HG03457 (cell line): ENCODE results near the gene YRDC.

ENCODE experiments used
- ATAC-seq: cut with Tn5 transposase; IDR thresholded peaks from one replicate; pipeline ENCODE4 v1.9.1; 2021; ENCODE audit warnings: moderate number of reproducible peaks; ENCODE audit not compliant: unreplicated experiment

Gene YRDC

DNA sequence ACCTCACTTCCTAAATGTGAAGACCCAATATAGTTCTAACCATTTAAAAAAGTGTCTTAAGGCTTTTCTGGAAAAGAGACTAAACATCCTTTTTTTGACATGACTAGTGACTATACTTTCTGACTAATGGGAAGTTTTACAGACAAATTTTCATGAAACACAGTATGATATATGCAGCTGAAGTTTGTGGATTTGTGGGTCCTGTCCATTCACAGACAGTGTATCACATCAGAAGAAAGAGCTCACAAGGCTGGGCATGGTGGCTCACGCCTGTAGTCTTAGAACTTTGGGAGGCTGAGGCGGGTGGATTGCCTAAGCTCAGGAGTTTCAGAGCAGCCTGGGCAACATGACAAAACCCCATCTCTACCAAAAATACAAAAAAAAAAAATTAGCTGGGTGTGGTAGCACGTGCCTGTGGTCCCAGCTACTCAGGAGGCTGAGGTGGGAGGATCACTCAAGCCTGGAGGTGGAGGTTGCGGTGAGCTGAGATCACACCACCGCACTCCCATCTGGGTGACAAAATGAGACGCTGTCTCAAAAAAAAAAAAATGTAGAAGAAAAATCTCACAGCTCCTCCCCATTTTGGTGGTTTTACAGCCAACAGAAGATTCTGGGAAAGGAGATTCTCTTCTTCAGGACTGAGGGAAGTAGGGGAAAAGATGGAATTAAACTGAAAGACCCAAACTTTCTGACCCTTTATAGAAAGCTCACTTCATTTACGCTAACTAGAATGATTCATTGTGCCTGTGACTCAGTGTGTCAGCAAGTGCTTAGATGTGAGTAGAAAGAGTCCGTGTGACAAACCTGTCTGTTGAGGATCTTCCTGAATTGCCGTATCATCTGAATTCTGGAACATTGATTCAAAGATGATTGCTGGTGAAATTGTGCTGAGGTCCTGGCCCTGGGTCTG lies 15.2 kb upstream of the YRDC start:
- no peak for ATAC-seq

DNA sequence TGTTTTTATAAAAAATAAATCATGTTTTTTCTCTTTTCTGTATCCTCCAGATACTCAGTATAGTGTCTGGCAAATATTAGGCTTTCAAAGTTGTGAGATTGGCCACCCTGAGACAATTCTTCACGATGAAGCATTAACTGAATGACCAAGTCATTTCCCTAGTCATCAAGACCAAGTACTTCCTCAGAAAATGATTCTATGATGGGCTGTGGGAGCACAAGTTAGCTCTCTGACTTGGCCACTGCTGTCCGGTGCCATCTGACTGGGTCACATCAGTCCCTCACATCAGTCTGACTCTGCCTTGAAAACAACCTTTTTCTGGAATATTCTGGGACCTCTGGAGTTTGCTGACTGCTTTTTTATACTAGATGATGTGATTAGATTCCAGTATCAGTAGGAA lies 13.5 kb upstream of the YRDC start:
- ATAC-seq = no peak

DNA sequence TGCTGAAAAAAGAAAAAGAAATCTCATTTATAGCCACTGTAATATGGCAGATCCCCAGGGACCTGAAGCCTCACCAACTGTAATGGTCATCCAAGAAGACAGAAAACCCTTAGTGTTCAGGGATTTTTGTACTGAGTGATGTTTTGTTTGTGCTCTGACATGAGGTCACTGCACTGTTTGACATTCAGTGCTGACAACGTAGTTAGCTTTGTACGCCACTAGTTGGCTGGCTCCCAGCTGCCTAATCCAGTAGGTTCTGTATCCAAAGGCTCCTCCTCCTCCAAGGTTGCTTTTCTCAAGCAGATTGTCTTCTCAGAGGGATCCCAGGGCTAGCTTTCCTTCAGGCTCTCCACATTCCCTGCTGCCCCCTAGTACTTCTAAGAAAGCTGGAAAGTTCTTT lies 9.5 kb upstream of the YRDC start:
- ATAC-seq = no peak

DNA sequence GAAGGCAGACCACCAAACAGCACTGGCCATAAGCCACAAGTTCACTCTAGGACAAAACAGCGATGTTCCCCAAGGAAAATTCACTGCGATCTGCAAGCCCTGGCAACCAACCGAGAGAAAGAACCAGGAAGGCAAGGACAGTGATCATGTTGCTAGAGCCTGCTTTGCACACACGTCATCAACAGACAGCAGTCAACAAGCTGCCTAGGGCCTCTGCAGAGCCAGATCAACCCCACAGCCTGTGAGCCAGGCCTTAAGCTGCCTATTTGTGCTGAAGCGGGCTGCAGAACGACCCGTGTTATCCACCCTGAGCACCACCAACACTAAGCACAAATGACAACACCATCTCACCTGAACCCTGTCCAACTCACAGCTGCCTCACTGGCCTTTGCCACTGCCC lies 6.2 kb upstream of the YRDC start:
- ATAC-seq = no peak

DNA sequence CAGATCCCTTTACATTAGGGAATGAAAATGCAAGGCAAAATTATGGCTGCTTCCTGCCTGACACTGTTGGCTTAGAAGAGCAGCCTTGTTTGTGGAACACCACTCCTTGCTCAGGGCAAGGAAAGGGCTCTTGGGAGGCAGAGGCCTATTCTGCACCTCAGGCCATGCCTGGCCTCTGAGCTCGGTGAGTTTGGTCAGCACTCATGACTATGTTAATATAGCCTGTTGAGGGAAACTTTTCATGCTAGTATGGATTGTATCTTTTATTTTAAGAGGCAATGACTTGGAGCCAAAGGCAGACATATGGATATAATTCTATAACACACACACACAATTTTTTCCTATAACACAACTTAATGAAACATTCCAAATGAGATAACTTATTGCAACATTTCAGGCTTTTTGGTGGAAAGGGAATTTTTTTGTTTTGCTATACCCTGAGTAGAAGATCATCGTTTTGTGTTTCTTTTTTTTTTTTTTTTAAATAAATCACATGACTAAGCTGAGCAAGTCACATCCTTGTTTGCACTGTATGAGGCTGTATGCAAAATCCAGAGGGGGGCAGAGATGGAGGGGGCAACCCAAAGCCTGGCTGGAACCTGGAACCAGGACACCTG lies 5.6 kb upstream of the YRDC start:
- ATAC-seq = no peak

DNA sequence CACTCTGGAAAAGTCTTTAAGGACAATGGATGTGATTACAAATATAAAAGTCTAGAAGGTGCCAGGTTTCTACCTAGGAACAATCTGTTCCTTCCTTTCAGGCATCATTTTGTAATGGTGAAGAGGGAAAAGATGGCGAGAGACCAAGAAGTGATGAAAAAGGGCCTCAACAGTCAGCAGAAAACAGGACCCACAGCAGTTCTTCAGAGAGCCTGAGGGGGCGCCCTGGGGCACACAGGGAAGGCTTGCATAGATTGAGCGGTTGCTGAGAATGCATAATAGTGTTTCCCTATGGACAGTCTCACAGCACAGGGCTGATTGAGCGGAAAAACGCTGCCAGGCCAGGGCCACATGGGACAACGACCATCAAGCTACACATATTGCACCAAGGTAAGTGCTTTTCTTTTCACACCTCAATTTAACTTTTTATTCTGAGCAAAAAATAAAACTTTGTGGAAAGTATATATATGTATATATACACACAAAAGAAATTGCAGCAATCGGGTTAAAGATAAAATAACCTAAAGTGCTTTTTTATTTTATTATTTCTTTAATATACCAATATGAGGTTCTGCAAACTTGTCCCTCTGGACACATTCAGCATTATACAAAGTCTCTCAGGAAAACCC lies 3.1 kb upstream of the YRDC start:
- ATAC-seq = no peak

DNA sequence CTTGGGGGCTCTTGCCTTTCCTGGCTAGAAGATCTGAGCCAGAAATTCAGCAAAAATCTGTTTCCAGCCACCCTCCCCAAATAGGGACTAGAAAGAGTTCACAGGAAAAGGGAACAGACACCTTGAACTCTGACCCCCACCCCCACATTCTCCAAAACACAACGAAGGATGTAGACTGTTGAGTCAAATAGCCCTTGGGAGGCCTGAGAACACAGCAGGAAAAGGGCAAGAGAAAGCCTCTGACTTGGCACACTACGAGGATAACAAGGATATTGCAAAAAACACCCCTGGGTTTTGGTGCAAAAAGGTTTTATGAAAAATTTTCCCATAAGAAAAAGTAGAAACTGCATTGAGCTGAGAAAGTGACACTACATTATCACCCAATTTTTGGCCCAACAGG lies 1.9 kb upstream of the YRDC start:
- no peak for ATAC-seq

DNA sequence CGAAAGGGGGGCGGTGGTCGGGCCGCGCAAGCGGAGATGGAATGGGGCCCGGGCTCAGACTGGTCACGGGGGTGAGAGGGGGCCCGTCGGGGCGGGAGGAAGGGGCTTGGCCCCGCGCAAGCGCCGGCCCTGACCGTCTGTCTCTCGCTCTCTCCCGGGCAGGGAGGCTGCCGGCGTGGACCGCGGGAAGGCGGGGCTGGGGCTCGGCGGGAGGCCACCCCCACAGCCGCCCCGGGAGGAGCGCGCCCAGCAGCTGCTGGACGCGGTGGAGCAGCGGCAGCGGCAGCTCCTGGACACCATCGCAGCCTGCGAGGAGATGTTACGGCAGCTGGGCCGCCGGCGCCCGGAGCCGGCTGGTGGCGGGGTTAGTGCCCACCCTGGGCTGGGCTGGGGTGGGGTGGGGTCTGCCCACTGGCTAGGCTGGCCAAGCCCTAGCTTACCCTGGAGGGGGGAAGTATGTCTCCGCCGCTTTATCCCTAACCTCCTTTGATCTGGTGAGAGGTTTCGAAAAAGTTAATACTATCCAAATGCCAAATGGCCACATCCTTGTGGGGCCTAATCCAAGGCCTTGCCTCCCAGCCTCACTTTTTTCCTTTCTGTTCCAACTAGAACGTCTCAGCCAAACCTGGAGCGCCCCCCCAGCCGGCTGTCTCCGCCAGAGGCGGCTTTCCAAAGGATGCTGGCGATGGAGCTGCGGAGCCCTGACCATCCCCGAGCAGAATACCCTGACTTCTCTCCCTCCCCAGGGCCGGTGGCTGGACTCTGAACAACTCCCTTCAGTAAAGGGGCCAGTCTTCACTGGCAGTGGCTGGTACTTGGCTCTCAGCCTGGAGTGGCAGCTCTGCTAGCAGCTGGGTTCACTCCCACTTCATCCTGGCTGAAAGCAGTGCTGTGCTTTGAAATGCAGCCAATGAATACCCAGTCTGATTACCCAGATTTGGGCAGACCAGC lies 636 bp upstream of the YRDC start:
- ATAC-seq = peak; percentile 27

DNA sequence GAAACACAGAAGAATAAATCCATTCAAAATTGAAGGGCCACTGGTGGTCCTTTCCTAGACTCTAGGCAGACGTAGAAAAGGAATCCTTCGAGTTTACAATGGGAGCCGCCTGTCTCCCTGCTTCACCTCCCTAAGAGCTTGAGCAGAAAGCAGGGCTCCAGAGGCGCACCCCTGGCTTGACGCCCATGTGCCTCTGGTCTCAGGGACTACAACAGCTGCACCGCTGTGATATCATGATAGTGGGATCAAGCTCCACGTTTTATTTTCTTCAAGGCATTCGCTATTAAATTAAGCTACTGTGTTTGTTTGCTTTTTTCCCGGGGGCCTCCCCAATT lies 821 bp downstream of the YRDC start:
- no peak for ATAC-seq

DNA sequence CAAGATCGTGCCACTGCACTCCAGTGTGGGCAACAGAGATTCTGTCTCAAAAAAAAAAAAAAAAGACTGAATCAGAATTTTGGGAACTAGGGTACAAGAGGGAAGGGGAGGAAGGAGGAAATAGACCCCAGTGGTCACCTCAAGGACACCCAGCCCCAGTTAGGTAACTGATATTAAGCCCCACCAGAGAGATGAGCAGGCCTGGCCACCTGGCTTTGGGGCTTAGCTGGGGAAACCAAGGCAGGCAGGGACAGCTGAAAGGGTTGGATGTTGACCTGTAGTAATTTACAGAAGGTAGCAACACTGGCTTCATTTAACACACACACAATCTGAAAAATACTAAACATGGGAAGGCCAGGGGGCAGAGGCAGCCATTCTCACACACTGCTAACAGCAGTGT lies 5.6 kb downstream of the YRDC start:
- no peak for ATAC-seq

DNA sequence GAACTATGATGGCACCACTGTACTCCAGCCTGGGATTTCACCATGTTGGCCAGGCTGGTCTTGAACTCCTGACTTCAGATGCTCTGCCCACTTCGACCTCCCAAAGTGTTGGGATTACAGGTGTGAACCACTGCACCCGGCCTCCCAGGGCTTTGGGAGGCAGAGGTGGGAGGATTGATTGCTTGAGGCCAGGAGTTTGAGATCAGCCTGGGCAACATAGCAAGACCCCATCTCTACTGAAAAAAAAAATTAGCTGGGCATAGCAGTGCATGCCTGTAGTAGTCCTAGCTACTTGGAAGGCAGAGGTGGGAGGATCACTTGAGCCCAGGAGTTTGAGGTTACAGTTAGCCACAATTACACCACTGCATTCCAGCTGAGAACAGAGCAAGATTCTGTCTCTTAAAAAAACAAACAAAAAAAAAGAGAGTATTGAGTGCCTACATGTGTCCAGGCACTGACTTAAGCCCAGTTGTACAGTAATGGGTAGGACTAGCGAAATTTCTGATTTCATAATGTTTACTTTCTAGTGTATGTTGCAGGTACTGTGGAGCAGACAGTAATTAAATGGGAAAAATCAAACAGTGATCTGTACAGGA lies 10.2 kb downstream of the YRDC start:
- ATAC-seq = no peak

DNA sequence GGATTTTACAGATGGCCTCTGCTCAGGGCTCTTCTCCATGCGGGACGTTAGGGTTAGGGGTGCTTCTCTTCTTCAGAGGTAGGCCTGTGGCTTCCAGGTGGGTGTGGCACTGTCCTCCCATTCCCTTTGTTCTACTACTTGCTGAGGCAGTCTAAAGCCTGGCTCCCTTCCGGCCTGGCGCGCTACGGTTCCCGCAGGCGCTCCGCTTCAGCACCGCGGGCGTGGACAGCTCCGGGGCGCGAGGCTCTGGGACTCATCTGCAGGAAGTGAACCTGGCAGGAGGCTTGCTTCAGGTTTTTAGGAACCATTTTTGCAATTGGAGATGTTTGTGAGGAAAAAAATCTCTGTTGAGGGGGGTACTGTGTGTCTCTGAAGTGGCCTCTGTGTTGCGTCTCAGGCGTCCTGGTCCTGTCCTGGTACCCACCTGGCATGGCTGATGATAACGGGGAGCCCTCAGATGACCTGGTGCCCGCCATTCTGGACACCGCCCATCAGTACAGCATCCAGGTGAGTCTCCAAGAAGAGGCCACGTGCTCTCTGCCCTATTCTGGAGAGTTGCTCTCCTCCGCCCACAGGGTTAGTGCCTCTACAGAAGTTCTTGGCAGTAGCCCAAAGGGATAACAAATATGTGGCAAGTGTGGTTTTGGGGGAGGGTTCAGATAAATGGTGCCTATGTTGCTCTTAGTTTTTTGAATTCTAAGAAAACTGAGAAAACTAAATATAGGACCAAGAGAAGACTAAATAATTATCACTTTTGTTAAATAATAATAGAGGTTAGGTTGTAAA lies 12.5 kb downstream of the YRDC start:
- no peak for ATAC-seq

DNA sequence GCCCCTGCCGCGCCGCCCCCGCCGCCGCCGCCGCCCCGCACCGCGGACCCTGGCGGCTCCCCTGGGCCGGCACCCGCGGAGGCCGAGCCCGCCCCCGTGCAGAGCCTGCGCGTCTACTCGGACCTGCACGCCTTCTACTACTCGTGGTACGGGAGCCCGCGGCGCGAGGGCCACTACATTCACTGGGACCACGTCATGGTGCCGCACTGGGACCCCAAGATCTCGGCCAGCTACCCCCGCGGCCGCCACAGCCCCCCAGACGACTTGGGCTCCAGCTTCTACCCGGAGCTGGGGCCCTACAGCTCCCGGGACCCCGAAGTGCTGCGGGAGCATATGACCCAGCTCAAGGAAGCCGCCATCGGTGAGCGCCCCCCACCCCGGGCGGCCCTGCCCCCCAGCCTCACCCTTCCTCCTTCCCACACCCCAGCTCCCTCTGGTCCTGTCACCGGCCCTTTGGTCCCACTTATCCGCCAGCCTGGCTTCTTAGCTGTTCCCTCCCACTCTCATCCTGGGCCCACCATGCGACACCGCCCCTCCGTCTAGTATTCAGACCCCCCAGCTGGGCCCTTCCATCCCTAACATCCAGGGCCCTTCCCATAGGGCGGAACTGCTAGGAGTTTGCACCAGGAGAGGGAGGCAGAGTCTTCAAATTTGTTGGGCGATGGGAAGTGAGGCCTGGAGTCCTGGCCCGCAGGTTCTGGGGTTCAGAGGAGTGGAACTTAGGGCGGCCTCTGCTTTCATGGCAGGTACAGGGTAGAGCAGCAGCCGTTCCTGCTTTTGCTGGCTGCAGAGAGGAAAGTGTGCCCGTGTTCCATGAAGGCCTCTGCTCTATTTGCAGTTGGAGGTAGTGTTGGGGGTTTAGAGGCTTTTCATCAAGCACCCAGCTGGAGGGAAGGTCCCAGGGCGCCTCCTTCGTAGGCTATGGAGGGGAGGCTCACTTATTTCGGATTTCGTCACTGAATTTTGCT lies 13.4 kb downstream of the YRDC start:
- no peak for ATAC-seq

DNA sequence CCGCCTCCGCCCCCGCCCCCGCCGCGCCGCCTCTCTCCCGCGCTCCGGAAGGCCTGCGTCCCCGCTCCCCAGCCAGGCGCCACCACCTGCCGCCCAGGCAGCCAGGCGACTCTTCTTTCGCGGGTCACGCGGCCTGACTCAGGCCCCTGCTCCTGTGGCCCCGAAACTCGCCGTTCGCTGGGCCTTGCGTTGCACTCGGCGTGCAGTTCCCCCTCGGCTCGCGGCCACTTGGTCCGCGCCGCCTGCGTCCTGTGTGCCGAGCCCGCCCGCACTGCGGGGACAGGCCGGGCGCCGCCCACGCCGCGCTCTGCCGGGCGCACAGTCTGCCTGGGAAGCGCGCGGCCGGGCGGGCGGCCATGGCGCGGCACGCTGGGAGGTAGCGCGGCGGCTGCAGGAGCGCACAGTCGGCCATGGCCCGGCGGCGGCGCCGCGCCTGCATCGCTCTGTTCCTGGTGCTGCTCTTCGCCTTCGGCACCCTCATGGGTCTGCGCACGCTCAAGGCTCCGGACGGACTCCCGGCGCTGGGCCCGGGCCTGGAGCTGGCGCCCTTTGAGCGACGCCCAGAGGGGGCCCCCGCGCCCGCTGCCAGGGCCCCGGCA lies 14.1 kb downstream of the YRDC start, which contains the start of gene MANEAL:
TSS of gene MANEAL (plus strand) at position 75 of the 599 bp plus-strand sequence. CDS start at position 411, 336 bp downstream.
- ATAC-seq = no peak

DNA sequence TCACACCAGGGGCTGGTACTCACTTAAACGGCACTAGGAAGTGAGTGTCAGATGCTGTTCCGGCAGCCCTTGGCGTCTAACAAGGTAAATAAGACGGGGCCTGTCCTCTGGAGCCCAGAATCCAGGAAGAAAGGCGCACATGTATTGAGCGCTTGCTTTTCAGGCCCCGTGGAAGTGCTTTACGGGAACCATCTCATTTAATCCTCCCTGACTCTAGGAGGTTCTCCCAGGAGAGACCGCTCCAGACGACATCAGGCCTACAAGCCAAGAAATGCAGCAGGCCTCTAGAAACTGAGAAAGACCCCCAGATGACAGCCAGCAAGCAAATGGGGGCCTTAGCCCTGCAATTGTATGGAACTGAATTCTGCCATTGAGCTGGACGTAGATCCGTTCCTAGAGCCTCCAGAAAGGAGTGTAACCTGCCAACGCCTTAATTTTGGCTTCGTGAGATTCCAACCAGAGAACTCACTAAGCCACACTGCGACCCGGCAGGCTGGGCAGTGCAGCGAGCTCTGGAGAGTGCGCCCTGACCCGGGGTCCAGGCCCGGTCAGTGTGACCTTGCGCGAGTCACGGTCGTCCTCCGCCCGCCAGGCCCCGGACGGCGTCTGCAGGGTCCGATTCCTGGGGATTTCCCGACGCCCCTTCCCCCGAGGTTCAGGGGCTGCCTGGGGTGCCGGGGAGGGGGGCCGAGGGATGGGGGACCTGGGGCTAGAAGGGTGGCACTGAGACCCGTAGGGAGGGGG lies 14.9 kb downstream of the YRDC start:
- no peak for ATAC-seq

DNA sequence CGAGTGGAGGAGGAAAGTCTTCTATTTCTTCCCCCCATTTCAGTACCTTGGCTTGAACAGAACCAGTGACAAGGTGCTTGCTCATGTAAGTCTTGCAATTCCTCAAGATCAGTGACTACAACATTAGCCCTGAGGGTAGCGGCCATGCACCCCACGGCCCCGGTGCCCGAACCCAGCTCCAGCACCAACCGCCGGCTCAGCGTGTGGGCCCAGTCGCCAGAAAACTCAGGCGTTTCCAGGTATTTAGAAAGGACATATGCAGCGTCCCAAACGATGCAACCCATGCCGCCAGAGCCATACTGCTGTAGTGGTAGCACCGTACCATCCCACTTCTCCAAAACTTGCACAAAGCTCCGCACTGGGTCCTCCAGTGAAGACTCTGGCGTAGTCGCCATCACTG lies 25.5 kb downstream of the YRDC start:
- no peak for ATAC-seq

DNA sequence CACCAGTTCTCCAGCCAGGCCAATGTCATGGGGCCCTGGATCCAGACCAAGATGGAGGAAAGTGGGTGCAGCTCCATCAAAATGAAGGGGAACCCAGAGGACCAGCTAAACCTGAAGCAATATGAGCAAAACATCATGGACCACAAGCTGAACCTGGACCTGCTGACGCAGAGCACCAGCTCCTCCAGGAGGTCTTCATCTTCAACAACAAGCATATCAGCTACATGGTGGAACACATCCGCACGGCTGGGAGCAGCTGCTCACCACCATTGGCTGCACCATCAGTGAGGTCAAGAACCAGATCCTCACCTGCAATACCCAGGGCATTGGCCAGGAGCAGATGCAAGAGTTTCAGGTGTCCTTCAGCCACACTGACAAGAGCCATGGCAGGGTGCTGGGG lies 29.4 kb downstream of the YRDC start:
- no peak for ATAC-seq
